ENCODE results near the gene PAIP2B.

Gene PAIP2B, protein sequence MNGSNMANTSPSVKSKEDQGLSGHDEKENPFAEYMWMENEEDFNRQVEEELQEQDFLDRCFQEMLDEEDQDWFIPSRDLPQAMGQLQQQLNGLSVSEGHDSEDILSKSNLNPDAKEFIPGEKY

DNA sequence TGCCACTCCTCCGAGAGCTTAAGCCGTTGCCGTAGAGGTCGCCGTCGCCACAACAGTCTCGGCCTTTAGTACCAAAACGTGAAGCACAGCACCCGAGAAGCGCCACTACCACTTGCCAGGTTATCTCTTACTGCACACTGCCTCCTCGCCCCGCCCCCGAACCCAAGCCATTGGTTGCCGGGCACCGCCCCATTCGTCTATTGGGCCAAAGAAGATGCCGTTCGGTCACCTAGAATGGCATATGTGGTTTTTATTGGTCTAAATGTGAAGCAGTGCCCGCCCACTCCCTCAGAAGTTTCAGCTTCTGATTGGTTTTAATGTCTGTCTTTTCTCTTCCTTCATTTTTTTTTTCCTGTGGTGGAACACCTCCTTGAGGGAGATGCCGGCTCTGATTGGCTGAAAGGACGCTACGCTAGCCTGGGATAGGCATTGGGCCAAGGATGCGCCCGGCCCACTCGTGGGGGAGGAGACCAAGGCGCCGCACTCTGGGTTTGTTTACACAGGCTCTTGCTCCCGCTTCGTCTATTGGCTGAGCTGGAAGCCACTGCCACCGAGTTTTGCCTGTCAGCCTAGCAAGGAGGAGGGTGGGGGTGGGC, at the start of gene PAIP2B:
Gene PAIP2B, minus strand, starts transcription at position 139 of the 596 bp plus-strand sequence. CDS start 24,514 bp downstream, outside the sequence.
- DNase-seq (ENCODE audit: low read depth, low spot score), result peak; percentile 99
- Histone ChIP-seq H3K36me3 (ENCODE audit: insufficient read depth, insufficient read length, low read length) (no peaks in the 10 kb centered on the region), H3K9me3 (ENCODE audit: insufficient read depth, low read length) (peaks cover 2% of the 10 kb centered on the region; the same call in 1 of the 2 replicates), H3K27me3 (ENCODE audit: insufficient read depth, insufficient read length) (peaks cover 8% of the 10 kb centered on the region), H3K4me3 (ENCODE audit: insufficient read length, low read depth) (peak within 1 kb of the TSS; percentile 69), H3K4me1 (ENCODE audit: insufficient read depth, insufficient read length) (no peaks in the 10 kb centered on the region), H3K9ac (ENCODE audit: insufficient read length, low read depth) (peak within 1 kb of the TSS; percentile 38)
- TF ChIP-seq ZNF274 (IDR thresholded peaks at IDR 0.05; ENCODE audit: low read depth, low read length) (no peak), YY1 (IDR thresholded peaks at IDR 0.05; ENCODE audit: insufficient read depth, insufficient read length) (no peak), SUZ12 (IDR thresholded peaks at IDR 0.05; ENCODE audit: extremely low read depth, insufficient read depth, insufficient read length) (no peak)

DNA sequence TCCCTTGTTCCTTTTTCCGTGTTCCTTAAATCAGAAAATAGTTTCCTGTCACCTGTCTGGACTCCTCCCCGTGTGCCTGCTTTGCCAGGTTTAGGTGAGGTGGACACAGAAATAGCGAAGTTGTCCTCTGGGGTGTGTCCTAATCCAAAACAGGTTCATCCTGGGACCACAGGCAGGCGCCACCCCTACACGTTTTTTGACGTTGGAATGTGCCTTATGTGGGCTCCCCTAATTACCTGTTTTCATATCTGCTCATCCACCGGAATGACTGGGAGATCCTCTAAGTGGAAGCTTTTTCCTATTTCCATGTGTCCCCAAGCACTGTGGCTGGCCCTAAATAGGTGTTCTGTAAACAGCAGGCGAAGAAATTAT, 49.0 kb upstream of the PAIP2B start:
- DNase-seq (ENCODE audit: low read depth, low spot score), result no peak
- TF ChIP-seq SUZ12 (IDR thresholded peaks at IDR 0.05; ENCODE audit: extremely low read depth, insufficient read depth, insufficient read length), result no peak
- TF ChIP-seq YY1 (IDR thresholded peaks at IDR 0.05; ENCODE audit: insufficient read depth, insufficient read length), result no peak
- no peak for TF ChIP-seq ZNF274 (IDR thresholded peaks at IDR 0.05; ENCODE audit: low read depth, low read length)
- peaks cover 6% of the 10 kb centered on the region for H3K27me3 ChIP-seq (ENCODE audit: insufficient read depth, insufficient read length)
- H3K36me3 ChIP-seq (ENCODE audit: insufficient read depth, insufficient read length, low read length), result no peaks in the 10 kb centered on the region
- H3K9ac ChIP-seq (ENCODE audit: insufficient read length, low read depth), result peak overlapping the region; percentile 61
- no peaks in the 10 kb centered on the region; the same call in 1 of the 2 replicates for H3K9me3 ChIP-seq (ENCODE audit: insufficient read depth, low read length)
- H3K4me1 ChIP-seq (ENCODE audit: insufficient read depth, insufficient read length), result no peaks in the 10 kb centered on the region
- peak overlapping the region; percentile 12 for H3K4me3 ChIP-seq (ENCODE audit: insufficient read length, low read depth)

DNA sequence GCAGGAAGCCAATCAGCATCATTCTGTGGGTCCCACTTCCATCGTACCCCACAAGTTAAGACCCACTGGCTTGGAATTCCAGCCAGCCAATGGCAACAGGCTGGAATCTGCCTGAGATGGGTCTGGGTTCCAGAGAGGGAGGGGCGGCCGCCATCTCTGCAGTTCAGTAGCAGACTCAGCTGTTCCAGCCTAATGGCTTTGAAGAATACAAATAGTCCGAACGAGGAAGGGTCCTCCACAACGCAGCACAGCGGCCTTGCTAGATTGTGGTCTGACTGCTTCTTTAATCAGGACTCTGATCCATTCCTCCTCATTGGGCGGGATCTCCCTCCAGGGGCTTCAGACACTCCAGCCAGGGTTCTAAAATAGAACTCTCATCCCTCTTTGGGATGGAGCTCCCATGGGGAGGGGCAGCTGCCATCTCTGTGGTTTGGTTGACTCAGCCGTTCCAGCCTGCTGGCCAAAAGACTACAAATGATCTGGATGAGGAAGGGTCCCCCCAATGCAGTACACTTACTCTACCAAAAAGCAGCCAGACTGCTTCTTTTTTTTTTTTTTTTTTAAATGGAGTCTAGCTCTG, 42.7 kb upstream of the PAIP2B start:
- DNase-seq (ENCODE audit: low read depth, low spot score), result no peak
- Histone ChIP-seq H3K4me3 (ENCODE audit: insufficient read length, low read depth) (no peak overlapping the region), H3K36me3 (ENCODE audit: insufficient read depth, insufficient read length, low read length) (no peaks in the 10 kb centered on the region), H3K9me3 (ENCODE audit: insufficient read depth, low read length) (no peaks in the 10 kb centered on the region), H3K4me1 (ENCODE audit: insufficient read depth, insufficient read length) (no peaks in the 10 kb centered on the region), H3K9ac (ENCODE audit: insufficient read length, low read depth) (no peak overlapping the region), H3K27me3 (ENCODE audit: insufficient read depth, insufficient read length) (no peaks in the 10 kb centered on the region)
- TF ChIP-seq ZNF274 (IDR thresholded peaks at IDR 0.05; ENCODE audit: low read depth, low read length) (no peak), SUZ12 (IDR thresholded peaks at IDR 0.05; ENCODE audit: extremely low read depth, insufficient read depth, insufficient read length) (no peak)

DNA sequence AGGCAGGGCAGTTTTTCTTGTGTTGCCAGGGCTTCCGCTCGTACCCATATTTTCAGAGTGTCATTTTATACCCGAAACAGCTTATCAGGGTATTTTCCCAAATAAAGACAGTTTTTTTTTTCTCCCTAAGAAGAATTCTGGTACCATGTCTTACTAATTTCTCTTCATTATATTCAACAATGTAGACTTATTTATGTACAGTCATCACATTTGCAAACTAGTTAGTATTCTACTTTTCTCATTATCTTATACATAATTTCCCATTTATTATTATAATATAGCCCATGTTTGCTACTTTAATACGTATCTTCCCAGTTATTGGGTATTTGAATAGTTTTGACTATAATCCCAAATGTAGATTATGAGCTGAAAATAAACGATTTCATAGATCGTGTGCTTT, 36.5 kb upstream of the PAIP2B start:
- Histone ChIP-seq H3K36me3 (ENCODE audit: insufficient read depth, insufficient read length, low read length) (no peaks in the 10 kb centered on the region), H3K9ac (ENCODE audit: insufficient read length, low read depth) (no peak overlapping the region), H3K4me1 (ENCODE audit: insufficient read depth, insufficient read length) (no peaks in the 10 kb centered on the region), H3K27me3 (ENCODE audit: insufficient read depth, insufficient read length) (no peaks in the 10 kb centered on the region), H3K9me3 (ENCODE audit: insufficient read depth, low read length) (no peaks in the 10 kb centered on the region), H3K4me3 (ENCODE audit: insufficient read length, low read depth) (no peak overlapping the region)
- TF ChIP-seq ZNF274 (IDR thresholded peaks at IDR 0.05; ENCODE audit: low read depth, low read length) (no peak), YY1 (IDR thresholded peaks at IDR 0.05; ENCODE audit: insufficient read depth, insufficient read length) (no peak), SUZ12 (IDR thresholded peaks at IDR 0.05; ENCODE audit: extremely low read depth, insufficient read depth, insufficient read length) (no peak)
- DNase-seq (ENCODE audit: low read depth, low spot score), result no peak

DNA sequence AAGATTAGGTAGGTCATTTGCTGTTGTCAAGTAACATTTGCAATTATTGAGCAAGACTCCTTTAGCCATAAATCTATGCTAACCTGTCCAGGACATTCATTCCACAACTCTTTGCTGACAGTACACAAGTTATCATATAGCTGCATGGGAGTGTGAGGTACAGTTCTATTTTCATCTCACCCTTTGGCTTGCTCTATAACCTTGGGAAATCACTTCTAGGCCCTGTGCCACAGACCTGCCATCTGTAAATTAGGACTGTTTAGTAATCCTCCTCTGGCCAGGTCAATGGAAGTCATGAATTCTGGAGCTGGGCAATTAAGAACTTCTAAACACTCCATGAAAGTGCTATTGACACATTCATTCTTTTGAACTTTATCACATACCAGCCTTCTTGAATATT, 34.6 kb upstream of the PAIP2B start:
- no peak for TF ChIP-seq SUZ12 (IDR thresholded peaks at IDR 0.05; ENCODE audit: extremely low read depth, insufficient read depth, insufficient read length)
- TF ChIP-seq YY1 (IDR thresholded peaks at IDR 0.05; ENCODE audit: insufficient read depth, insufficient read length), result no peak
- TF ChIP-seq ZNF274 (IDR thresholded peaks at IDR 0.05; ENCODE audit: low read depth, low read length), result no peak
- Histone ChIP-seq H3K9me3 (ENCODE audit: insufficient read depth, low read length) (no peaks in the 10 kb centered on the region), H3K36me3 (ENCODE audit: insufficient read depth, insufficient read length, low read length) (no peaks in the 10 kb centered on the region), H3K27me3 (ENCODE audit: insufficient read depth, insufficient read length) (no peaks in the 10 kb centered on the region), H3K9ac (ENCODE audit: insufficient read length, low read depth) (no peak overlapping the region), H3K4me1 (ENCODE audit: insufficient read depth, insufficient read length) (no peaks in the 10 kb centered on the region), H3K4me3 (ENCODE audit: insufficient read length, low read depth) (no peak overlapping the region)
- no peak for DNase-seq (ENCODE audit: low read depth, low spot score)

DNA sequence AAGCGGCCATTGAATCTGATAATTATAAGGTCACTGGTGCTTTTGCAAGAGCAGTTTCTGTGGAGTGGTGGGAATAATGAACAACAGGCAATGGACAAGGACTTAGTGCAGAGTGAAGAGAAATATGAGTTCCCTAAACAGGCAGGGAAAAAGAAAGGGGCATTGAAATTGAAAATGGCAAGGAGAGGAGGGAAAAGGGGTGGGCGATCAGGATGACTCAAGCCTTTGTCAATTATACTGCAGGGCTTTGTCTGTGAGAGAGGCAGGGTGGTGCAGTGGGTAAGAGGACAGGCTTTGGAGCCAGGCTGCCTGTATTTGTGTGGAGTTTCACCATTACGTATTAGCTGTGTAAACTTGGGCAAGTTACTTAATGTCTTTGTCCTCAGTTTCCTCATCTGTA, 29.5 kb upstream of the PAIP2B start:
- H3K4me3 ChIP-seq (ENCODE audit: insufficient read length, low read depth), result no peak overlapping the region
- H3K4me1 ChIP-seq (ENCODE audit: insufficient read depth, insufficient read length), result no peaks in the 10 kb centered on the region
- no peaks in the 10 kb centered on the region for H3K27me3 ChIP-seq (ENCODE audit: insufficient read depth, insufficient read length)
- H3K9ac ChIP-seq (ENCODE audit: insufficient read length, low read depth), result no peak overlapping the region
- DNase-seq (ENCODE audit: low read depth, low spot score), result no peak
- no peaks in the 10 kb centered on the region for H3K36me3 ChIP-seq (ENCODE audit: insufficient read depth, insufficient read length, low read length)
- TF ChIP-seq ZNF274 (IDR thresholded peaks at IDR 0.05; ENCODE audit: low read depth, low read length) (no peak), YY1 (IDR thresholded peaks at IDR 0.05; ENCODE audit: insufficient read depth, insufficient read length) (no peak)
- H3K9me3 ChIP-seq (ENCODE audit: insufficient read depth, low read length), result no peaks in the 10 kb centered on the region

DNA sequence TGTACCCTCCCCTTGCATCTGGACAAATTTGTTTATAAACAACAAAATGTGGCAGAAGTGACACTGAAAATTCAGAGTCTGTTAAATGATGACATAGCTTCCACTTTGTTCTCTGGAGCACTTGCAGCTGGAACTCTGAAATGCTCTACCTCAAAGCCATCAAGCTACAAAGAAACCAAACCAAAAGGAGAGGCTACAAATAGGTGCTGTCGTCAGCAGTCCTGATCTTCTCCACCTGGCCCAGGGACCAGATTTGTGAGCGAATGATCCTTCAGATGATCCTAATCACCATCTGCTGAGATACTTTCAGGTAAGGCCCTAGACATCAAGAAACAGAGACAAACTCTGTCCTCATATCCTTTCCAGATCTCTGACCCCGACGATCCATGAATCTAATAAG, 27.9 kb upstream of the PAIP2B start:
- no peaks in the 10 kb centered on the region for H3K4me1 ChIP-seq (ENCODE audit: insufficient read depth, insufficient read length)
- TF ChIP-seq SUZ12 (IDR thresholded peaks at IDR 0.05; ENCODE audit: extremely low read depth, insufficient read depth, insufficient read length), result no peak
- no peak for TF ChIP-seq YY1 (IDR thresholded peaks at IDR 0.05; ENCODE audit: insufficient read depth, insufficient read length)
- no peak for TF ChIP-seq ZNF274 (IDR thresholded peaks at IDR 0.05; ENCODE audit: low read depth, low read length)

More for the DNA sequence above, 27.9 kb upstream of the PAIP2B start:
- Histone ChIP-seq H3K27me3 (ENCODE audit: insufficient read depth, insufficient read length) (no peaks in the 10 kb centered on the region), H3K9me3 (ENCODE audit: insufficient read depth, low read length) (no peaks in the 10 kb centered on the region), H3K9ac (ENCODE audit: insufficient read length, low read depth) (no peak overlapping the region), H3K4me3 (ENCODE audit: insufficient read length, low read depth) (no peak overlapping the region), H3K36me3 (ENCODE audit: insufficient read depth, insufficient read length, low read length) (no peaks in the 10 kb centered on the region)
- no peak for DNase-seq (ENCODE audit: low read depth, low spot score)
